GM12873 (cell line): ENCODE results near the gene TBC1D22A.

Experiments used
- CTCF ChIP-seq: IDR thresholded peaks from 2 replicates; pipeline ENCODE4 v1.5.1; 2012; ENCODE audit warnings: low read depth, mild to moderate bottlenecking, moderate library complexity, low read length, control low read depth; ENCODE audit not compliant: insufficient read depth; ENCODE audit errors: missing control alignments

TBC1D22A gene

GRCh38 chr22:46755525-46755924 is 6.9 kb upstream of the TBC1D22A start:
- TF ChIP-seq CTCF: no peak

GRCh38 chr22:46756097-46756496 is 6.4 kb upstream of the TBC1D22A start:
- no peak for TF ChIP-seq CTCF

DNA sequence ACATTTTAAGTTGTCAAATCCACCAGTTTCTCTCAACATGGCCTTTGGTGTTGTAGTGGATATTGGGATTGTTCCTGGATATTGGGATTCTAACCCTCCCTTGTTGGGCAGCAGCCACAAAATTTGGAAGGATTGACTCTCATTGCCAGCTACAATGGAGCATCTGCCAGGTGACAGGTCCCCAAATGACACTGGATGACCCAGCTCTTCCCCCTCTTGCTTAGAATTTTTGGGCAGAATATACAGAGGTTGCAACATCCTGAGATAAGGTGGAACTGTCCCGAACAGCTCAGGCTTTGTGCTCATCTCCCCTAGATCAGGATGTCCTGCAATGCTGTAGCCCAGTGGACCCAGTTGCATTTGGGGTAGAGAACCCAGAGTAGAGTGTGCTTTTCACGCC is 5.3 kb upstream of the TBC1D22A start:
- no peak for TF ChIP-seq CTCF

GRCh38 chr22:46758121-46758520 is 4.3 kb upstream of the TBC1D22A start:
- TF ChIP-seq CTCF: no peak

- peak; percentile 87 for TF ChIP-seq CTCF
These were observed 3.6 kb upstream of the TBC1D22A start for GRCh38 chr22:46758867-46759290.

GRCh38 chr22:46761017-46761416 is 1.4 kb upstream of the TBC1D22A start:
- TF ChIP-seq CTCF: no peak

- TF ChIP-seq CTCF: no peak
These were observed 762 bp upstream of the TBC1D22A start for GRCh38 chr22:46761539-46762237.
